ENCODE measurements around the gene DVL3.

The DVL3 gene

GRCh38 chr3:184177767-184178306 lies 22.7 kb downstream of the DVL3 start:
- DNase-seq = no peak

- no peak for DNase-seq
Measured at GRCh38 chr3:184178521-184179138, 23.5 kb downstream of the DVL3 start.

- no peak for DNase-seq
Measured at GRCh38 chr3:184180165-184180564, 25.0 kb downstream of the DVL3 start.

- DNase-seq = no peak
Measured at GRCh38 chr3:184181596-184181995, 26.4 kb downstream of the DVL3 start.

GRCh38 chr3:184183679-184184078 lies 28.5 kb downstream of the DVL3 start:
- DNase-seq = no peak

- DNase-seq = no peak
Measured at GRCh38 chr3:184184546-184185230, 29.5 kb downstream of the DVL3 start.

GRCh38 chr3:184185461-184186183 lies 30.4 kb downstream of the DVL3 start:
- DNase-seq = peak; percentile 100

- no peak for DNase-seq
Measured at GRCh38 chr3:184186184-184186901, 31.2 kb downstream of the DVL3 start, which contains the start of gene ABCF3. Gene ABCF3, plus strand, starts transcription at chr3:184186199. Its CDS starts 9 bp downstream, at chr3:184186208.

GRCh38 chr3:184186902-184187207 lies 31.7 kb downstream of the DVL3 start:
- no peak for DNase-seq

- no peak for DNase-seq
Measured at GRCh38 chr3:184188080-184188479, 32.9 kb downstream of the DVL3 start.

- no peak for DNase-seq
Measured at GRCh38 chr3:184189421-184189820, 34.2 kb downstream of the DVL3 start.

- DNase-seq = no peak
Measured at GRCh38 chr3:184192889-184193288, 37.7 kb downstream of the DVL3 start.

- no peak for DNase-seq
Measured at GRCh38 chr3:184193991-184194539, 38.9 kb downstream of the DVL3 start.

- no peak for DNase-seq
Measured at GRCh38 chr3:184196536-184196935, 41.4 kb downstream of the DVL3 start.

GRCh38 chr3:184198509-184198908 lies 43.3 kb downstream of the DVL3 start:
- no peak for DNase-seq

GRCh38 chr3:184200825-184201224 lies 45.6 kb downstream of the DVL3 start:
- no peak for DNase-seq

GRCh38 chr3:184203526-184203925 lies 48.3 kb downstream of the DVL3 start:
- DNase-seq = peak; percentile 51

GRCh38 chr3:184209146-184209923 lies 54.2 kb downstream of the DVL3 start:
- DNase-seq = no peak

GRCh38 chr3:184211297-184211696 lies 56.1 kb downstream of the DVL3 start:
- DNase-seq = no peak

- no peak for DNase-seq
Measured at GRCh38 chr3:184211718-184212117, 56.5 kb downstream of the DVL3 start.

- DNase-seq = peak; percentile 40
Measured at GRCh38 chr3:184218814-184219213, 63.6 kb downstream of the DVL3 start.

GRCh38 chr3:184222521-184222920 lies 67.3 kb downstream of the DVL3 start:
- DNase-seq = no peak

All from RPMI8226 (cell line).